Transverse colon (tissue), 4 donors: ENCODE results near the gene NSMF. TPM values are rescaled to one million over a fixed set of nuclear protein-coding genes. Genes with fewer than 3 reads are reported as not detected.

ENCODE experiments used
- DNase-seq: peaks from one replicate; pipeline ENCODE4 v3.0.0-alpha.2; 2019
- H3K27ac ChIP-seq, 4 donors: fragments of 200-600 bp; sonication (generic); 2 replicates each; pipeline ENCODE4 v1.5.1; 2016 to 2018; ENCODE audit warnings: inconsistent platforms in 4 of 4
- H3K27me3 ChIP-seq: fragments of 200-600 bp; sonication (generic); 2 replicates; pipeline ENCODE4 v1.5.1; 2017; ENCODE audit warnings: inconsistent platforms
- H3K36me3 ChIP-seq, 4 donors: fragments of 200-600 bp; sonication (generic); 2 replicates each; pipeline ENCODE4 v1.5.1; 2017 to 2019; ENCODE audit warnings: inconsistent platforms in 4 of 4
- H3K4me1 ChIP-seq, 4 donors: fragments of 200-600 bp; sonication (generic); 2 replicates each; pipeline ENCODE4 v1.5.1; 2017 to 2020; ENCODE audit warnings: inconsistent platforms in 4 of 4
- H3K4me3 ChIP-seq, 4 donors: fragments of 200-600 bp; sonication (generic); 1 replicate in 1 of 4; 2 replicates in 3 of 4; pipeline versions ENCODE4 v1.5.1 to v1.6.1; 2017 to 2019; ENCODE audit warnings: inconsistent platforms in 4 of 4
- H3K9me3 ChIP-seq, 2 donors: fragments of 200-600 bp; sonication (generic); 2 replicates each; pipeline ENCODE4 v1.5.1; 2017 to 2019; ENCODE audit warnings: inconsistent platforms in 2 of 2
- CTCF ChIP-seq, 5 experiments: fragments of 200-600 bp in 3 of 5; fragments of 450-650 bp in 2 of 5; sonication (generic) in 3 of 5; IDR thresholded peaks; 1 replicate in 2 of 5; 2 replicates in 3 of 5; pipeline ENCODE4 v1.5.1; 2016 to 2017; ENCODE audit warnings: antibody characterized with exemption in 5 of 5, inconsistent platforms in 3 of 5, mild to moderate bottlenecking in 2 of 5, moderate library complexity in 1 of 5
- EP300 ChIP-seq: sonication (generic); formaldehyde crosslinking; IDR thresholded peaks from one replicate; pipeline ENCODE4 v1.6.1; 2017; ENCODE audit warnings: antibody characterized with exemption, low read depth
- POLR2A ChIP-seq: fragments of 450-650 bp; IDR thresholded peaks from one replicate; pipeline ENCODE4 v1.6.1; 2016; ENCODE audit warnings: antibody characterized with exemption, mild to moderate bottlenecking, moderate library complexity
- POLR2AphosphoS5 ChIP-seq, 3 donors: sonication (generic); formaldehyde crosslinking; IDR thresholded peaks; one replicate each; pipeline ENCODE4 v1.6.1; 2016; ENCODE audit warnings: antibody characterized with exemption in 3 of 3
- WGBS, 2 donors: methylation state at CpG; one replicate each; pipeline ENCODE4 v1.1.5; 2018; ENCODE audit warnings: low coverage in 1 of 2; 5-methylcytosine and 5-hydroxymethylcytosine counted together
- in situ Hi-C, 4 donors: fragments of 200-750 bp; cut with MboI; loops; one replicate each; pipeline versions ENCODE4 v1.15.0 to v1.15.1; 2017; ENCODE audit warnings: low sequenced_read_pairs in 3 of 4, low pct_ligation_motif_present in 1 of 4, low pct_unique_long_range_greater_than_20kb in 1 of 4
- intact Hi-C: fragments of 100-400 bp; cut with DNase I; formaldehyde crosslinking; loops from one replicate; pipeline ENCODE4 v1.15.1; 2023; ENCODE audit warnings: low total_unique reads
- total RNA-seq, 4 donors: library from RNA; depleted of rRNA; stranded (reverse); fragments of >200 nt; gene quantifications; one replicate each; pipeline ENCODE4 v1.1.0, GENCODE V29; 2016

The NSMF gene
- total RNA-seq, 4 donors from 2014 or later = 44.6 to 130 (median 55.2) TPM

- no peaks in the 10 kb centered on the region for H3K27me3 ChIP-seq
- DNase-seq = no peak
- in situ Hi-C loops (no loop called here), intact Hi-C loops (no loop called here)
- peaks cover 12 to 22% (median 19%) of the 10 kb centered on the region in 4 donors for H3K4me1 ChIP-seq
- H3K27ac ChIP-seq = no peak overlapping the region
- H3K9me3 ChIP-seq = no peaks in the 10 kb centered on the region
- TF ChIP-seq CTCF (IDR thresholded peaks at IDR 0.05) = no peak
- no peak for TF ChIP-seq POLR2A
- TF ChIP-seq POLR2AphosphoS5 (IDR thresholded peaks at IDR 0.05) = no peak
- no peak for TF ChIP-seq EP300
- H3K36me3 ChIP-seq = no peaks in the 10 kb centered on the region
- H3K4me3 ChIP-seq = no peak overlapping the region
- WGBS, 2 donors = 98% methylated on average over 19 of the region's 31 CpGs; no CpG with 5 or more reads in 1 of the 2 donors
Measured at GRCh38 chr9:137460363-137461315, 1.5 kb upstream of the NSMF start.

DNA sequence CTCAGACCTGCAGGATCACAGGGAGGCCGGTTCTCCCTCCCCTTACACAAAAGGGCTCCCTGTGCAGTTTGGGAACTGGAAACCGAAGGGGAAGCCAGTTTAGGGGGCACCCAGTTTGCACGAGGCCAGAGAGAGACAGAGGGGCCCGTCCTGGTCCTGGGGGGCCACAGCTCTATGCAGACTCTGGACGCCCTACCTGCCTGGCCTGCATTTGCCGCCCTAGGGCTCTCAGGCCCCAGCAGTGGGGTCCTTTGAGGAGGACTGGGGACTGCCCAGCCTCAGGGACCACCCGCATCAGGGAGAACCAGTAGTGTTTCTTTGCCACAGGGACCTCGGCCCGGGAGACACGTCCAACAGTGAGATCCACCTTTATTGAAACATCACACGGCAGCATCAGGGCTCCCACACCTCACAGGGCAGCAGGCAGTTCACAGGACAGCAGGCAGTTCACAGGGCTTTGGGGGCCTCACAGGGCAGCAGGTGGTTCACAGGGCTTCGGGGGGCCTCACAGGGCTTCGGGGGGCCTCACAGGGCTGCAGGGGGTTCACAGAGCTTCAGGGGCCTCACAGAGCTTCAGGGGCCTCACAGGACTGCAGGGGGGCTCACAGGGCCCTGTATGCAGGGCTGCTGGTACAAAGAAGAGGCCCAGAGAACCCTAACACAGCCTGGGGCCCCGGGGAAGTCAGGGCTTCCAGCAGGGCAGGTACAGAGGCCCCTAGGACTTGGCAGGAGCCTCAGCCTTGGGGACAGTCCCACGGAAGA lies 648 bp upstream of the NSMF start:
- 36% methylated on average over 5 of the region's 15 CpGs; no CpG with 5 or more reads in 1 of the 2 donors for WGBS, 2 donors
- no peaks in the 10 kb centered on the region for H3K27me3 ChIP-seq
- H3K4me3 ChIP-seq = peak overlapping the region; percentile 8 to 74 (median 62)
- DNase-seq = no peak
- TF ChIP-seq CTCF (IDR thresholded peaks at IDR 0.05) = no peak
- no peak for TF ChIP-seq POLR2AphosphoS5 (IDR thresholded peaks at IDR 0.05)
- TF ChIP-seq POLR2A = no peak
- TF ChIP-seq EP300 = no peak
- peak overlapping the region; percentile 32 to 85 (median 76) for H3K27ac ChIP-seq
- in situ Hi-C loops (no loop called here), intact Hi-C loops (no loop called here)
- peaks cover 15 to 27% (median 24%) of the 10 kb centered on the region in 4 donors for H3K4me1 ChIP-seq
- no peaks in the 10 kb centered on the region for H3K36me3 ChIP-seq
- no peaks in the 10 kb centered on the region for H3K9me3 ChIP-seq

DNA sequence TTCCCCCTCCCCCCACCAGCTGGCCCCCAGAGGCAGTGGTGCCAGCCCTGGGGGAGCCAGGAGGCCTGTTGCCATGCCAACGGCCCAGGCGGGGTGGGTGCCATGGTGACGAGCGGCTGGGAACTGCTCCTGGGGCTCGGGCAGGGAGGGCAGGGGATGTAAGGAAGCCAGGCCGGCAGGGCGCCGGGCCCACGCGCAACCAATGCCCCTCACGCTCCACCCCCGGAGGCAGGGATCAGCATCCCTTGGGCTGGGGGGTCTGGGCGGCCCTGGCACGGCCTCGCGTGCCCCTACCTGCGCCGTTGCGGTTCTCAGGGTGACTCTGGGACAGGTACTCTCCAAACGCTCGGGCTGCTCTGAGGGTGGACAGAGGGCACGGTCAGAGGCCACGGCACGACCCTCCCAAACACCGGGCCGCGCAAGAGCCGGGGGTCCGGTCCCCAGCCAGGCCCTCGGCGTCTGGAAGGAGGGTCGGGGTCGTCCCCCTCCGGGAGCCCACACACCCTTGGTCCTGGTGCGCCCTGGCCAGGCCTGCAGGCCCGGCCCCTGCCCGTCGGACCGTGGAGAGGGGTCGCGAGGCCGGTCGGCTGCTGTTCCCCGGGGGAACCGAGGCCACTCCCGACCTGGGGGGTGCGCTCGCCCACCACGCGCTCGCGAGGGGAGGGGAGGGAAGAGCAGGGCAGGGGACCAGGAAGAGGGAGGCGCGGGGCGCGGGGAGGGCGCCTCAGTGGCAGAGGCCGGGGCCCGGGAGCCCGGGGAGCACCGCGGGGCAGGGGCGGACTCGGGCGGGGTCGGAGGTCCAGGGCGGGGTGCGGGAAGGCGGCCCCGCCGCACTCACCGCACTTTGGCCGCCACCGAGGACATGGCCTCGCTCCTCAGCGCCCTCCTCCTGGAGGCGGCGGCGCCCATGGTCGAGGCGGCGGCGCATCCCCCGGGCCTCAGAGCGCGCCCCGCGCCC lies 661 bp downstream of the NSMF start:
- WGBS, 2 donors = 9% methylated on average over 47 of the region's 88 CpGs; no CpG with 5 or more reads in 1 of the 2 donors
- TF ChIP-seq EP300 (no peak), POLR2A (no peak)
- Histone ChIP-seq H3K36me3 (no peaks in the 10 kb centered on the region), H3K9me3 (no peaks in the 10 kb centered on the region), H3K4me1 (peaks cover 21 to 37% (median 34%) of the 10 kb centered on the region in 4 donors), H3K27ac (peak overlapping the region; percentile 35 to 85 (median 76)), H3K4me3 (peak overlapping the region; percentile 49 to 74 (median 62)), H3K27me3 (no peaks in the 10 kb centered on the region)
- intact Hi-C loops = no loop called here
- peak; percentile 49 for DNase-seq
- in situ Hi-C loops = no loop called here

GRCh38 chr9:137457406-137458193 lies 1.5 kb downstream of the NSMF start:
- no peak overlapping the region for H3K4me3 ChIP-seq
- no peaks in the 10 kb centered on the region for H3K9me3 ChIP-seq
- no peaks in the 10 kb centered on the region for H3K36me3 ChIP-seq
- in situ Hi-C loops (no loop called here), intact Hi-C loops (no loop called here)
- no peaks in the 10 kb centered on the region for H3K27me3 ChIP-seq
- peaks cover 25 to 40% (median 37%) of the 10 kb centered on the region in 4 donors for H3K4me1 ChIP-seq
- no peak overlapping the region for H3K27ac ChIP-seq
- 93% methylated on average over 44 of the region's 44 CpGs; no CpG with 5 or more reads in 1 of the 2 donors for WGBS, 2 donors
- TF ChIP-seq POLR2AphosphoS5 (IDR thresholded peaks at IDR 0.05) (no peak), CTCF (IDR thresholded peaks at IDR 0.05) (no peak), EP300 (no peak), POLR2A (no peak)
- DNase-seq = no peak
